NCI-H2196 (cell line): Measurements from ENCODE around the gene PCIF1.
"Not testable (repeated sequence)": the region's sequence is repeated elsewhere in the genome, so short reads cannot be mapped to it uniquely, and the experiment has no call there.

Experiments
- DNase-seq: peaks from one replicate; lab custom pipeline; 2025; ENCODE audit not compliant: unreplicated experiment; lab: John Stamatoyannopoulos, UW

The PCIF1 gene

DNA sequence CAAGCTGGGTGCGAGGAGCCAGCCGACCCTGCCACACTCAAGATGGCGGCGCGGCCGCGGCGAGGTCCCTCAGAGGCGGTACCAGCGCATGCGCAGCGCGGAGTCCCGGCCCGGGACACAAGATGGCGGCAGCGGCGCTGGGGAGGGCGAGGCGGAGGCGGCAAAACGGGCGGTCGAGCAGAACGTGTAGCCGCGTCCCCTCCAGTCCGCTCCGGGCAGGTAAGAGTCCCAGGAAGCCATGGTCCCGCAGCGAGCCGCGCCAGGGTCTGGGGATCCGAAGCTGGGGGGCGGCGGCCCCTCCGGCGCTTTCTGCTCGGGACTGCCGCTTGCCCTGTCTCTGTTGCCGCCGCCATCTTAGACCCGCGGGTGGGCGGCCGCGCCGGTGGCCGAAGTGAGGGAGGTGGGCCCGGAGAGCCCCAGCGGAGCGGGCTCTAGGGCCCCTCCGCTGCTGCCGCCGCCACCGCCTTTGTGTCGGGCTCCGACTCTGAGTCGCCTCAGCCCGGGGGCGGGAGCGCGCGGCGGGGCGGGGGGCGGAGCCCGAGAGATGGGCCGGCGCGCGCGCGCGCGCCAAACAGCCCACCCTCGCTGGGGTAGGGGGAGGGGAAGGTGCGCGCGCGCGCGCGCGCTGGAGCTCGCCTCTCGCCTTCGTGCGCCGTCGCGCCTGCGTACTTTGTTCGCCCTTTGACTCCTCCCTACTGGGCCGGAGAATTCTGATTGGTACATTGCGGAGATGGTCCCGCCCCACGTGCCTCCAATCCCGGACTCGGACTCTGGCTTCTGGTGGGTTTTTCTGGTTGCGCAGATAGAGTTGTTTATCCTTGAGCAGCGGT, at the start of gene PCIF1:
Gene PCIF1 (plus strand): TSS at position 98 of the 830 bp plus-strand sequence. CDS start 4,317 bp downstream, outside the sequence.
- DNase-seq = peak; percentile 99

DNA sequence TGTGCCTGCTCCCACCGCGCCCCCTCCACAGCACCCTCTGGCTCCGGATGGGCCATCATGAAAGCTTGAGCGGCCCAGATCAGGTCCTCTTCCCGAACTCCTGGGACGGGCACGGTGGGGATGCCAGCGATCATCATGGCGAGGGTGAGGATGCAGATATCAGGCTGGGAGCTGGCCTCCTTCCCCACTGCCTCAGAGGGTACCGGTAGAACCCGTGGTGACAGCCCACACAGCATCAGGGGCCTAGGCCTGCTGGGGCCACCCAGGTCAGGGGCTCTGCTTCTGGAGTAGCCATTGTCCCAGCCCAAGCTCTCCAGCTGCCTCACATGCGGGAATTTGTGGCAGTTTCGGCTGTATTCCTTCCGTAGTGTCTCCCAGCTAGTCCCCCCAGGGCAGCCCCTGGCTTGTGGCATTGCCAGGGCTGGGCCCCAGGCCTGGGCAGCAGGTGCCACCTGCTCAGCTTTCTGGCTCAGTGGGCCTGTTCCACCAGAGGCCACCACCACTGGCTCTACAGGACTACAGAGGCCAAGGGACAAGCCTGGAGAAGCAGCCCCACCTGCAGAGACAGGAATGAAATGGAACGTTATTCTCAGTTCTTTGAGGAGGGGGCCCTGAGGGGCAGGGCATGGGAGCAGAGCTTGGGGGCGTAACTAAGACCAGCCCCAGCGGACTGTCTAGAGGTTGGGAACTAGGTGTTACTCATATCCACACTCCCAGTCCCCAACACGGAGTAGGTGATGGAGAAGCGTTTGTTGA, 47.7 kb upstream of the PCIF1 start:
- DNase-seq = no peak

DNA sequence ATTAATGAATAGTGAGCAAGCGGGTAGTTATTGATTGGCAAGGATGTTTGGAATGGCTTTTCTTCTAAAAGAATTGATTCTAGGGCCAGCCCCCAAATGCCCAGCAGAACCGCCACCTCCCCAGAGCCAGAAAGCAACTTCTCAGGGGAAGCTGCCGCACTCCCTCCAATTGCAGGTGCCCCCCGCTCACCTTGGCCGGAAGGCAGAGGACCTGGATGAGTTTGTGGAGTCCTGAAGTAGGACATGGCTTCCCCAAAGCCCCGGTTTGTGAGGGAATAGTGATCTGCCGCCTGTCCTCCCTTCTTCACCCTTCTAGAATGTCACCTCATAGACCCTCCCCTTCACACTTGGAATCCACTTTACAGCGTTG, 47.2 kb upstream of the PCIF1 start, which contains the start of gene SPATA25:
Gene SPATA25 (minus strand): TSS at position 277 of the 370 bp plus-strand sequence. CDS start 32 bp downstream, at position 245.
- DNase-seq = no peak

DNA sequence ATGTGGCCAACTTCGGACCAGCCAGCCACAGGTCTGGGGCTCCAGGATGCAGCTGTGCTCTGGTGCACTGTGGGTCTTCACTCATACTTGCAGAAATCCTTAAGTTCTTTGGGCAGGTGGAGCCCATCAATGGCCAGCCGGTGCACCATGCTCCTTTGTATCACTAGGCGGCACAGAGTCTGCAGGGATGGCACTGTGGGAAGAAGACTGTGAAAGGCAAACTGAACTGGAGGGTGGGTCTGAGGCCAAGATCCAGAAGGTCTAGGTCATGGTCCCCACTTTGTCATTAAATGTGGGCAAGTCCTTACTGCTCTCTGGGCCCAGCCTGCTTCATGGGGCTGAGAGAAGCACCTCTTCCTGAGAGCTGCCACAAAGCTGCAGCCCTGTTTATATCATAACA, 45.8 kb upstream of the PCIF1 start:
- DNase-seq = no peak

DNA sequence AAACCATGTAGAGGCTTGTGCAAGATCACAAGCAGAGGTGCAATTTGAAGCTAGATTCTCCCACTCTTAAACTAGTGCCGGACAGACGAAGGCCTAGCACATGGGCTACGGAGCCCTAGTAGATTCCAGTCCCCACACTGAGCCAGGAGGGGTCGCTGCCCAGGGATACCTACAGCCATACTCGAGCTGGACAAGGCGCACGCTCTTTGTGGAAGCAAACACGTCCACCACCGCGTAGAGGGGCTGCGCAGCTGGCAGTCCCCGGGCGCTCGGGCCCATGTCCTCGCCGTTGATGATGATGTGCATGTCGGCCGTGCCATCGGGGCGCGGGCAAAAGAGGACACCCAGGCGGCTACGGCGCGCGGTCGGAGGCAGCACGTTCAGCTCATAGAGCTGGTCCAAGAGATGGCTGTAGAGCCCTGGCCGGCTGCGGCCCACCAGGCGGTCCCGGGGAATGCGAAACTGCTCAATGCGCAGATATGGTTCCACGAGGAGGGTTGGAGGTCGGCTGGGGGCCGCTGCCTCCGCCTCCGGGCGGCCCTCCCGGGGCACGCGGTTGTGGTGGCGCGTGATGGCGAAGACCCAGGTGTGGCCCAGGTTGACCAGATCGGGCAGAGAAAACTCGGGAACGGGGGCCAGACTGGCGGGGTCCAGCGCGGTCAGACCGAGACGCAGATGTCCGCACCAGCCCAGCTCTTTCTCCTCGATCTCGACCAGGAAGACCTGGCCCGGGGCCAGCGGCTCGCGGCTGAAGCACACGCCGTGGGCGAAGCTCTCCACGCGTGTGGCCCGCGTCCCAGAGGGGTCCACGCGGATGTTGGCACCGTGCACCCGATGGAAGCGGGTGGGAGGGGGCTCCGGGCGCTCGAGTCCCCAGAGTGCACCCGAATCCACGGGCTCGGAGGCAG, 44.2 kb upstream of the PCIF1 start:
- peak; percentile 30 for DNase-seq

DNA sequence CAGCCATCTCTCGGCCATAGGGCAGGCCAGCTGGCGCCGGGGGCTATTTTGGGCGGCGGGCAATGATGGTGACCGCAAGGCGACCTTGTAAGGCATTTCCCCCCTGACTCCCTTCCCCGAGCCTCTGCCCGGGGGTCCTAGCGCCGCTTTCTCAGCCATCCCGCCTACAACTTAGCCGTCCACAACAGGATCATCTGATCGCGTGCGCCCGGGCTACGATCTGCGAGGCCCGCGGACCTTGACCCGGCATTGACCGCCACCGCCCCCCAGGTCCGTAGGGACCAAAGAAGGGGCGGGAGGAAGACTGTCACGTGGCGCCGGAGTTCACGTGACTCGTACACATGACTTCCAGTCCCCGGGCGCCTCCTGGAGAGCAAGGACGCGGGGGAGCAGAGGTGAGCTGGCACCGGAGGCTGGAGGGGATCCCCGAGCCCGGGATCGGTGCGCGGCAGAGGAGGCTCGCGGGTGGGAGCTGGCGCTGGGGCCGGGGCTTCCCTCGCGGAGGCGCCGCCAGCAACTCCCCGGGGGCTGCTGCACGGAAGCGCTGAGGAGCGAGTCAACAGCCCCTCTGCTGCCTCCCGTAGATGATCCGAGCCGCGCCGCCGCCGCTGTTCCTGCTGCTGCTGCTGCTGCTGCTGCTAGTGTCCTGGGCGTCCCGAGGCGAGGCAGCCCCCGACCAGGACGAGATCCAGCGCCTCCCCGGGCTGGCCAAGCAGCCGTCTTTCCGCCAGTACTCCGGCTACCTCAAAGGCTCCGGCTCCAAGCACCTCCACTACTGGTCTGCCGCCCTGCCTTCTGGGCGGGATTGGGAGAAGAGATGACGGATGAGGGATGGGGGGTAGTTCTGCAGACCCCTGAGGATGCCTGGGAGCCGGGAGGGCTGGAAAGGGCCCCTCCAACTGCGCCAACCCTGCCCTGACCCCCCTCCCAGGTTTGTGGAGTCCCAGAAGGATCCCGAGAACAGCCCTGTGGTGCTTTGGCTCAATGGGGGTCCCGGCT, 43.2 kb upstream of the PCIF1 start, which contains the start of the genes CTSA and NEURL2:
Gene CTSA (plus strand): TSS at position 351 of the 999 bp plus-strand sequence. CDS start 234 bp downstream, at position 585.
Gene NEURL2 (minus strand): TSS at position 224 of the 999 bp plus-strand sequence. CDS start 217 bp downstream, at position 7.
- DNase-seq = peak; percentile 85

DNA sequence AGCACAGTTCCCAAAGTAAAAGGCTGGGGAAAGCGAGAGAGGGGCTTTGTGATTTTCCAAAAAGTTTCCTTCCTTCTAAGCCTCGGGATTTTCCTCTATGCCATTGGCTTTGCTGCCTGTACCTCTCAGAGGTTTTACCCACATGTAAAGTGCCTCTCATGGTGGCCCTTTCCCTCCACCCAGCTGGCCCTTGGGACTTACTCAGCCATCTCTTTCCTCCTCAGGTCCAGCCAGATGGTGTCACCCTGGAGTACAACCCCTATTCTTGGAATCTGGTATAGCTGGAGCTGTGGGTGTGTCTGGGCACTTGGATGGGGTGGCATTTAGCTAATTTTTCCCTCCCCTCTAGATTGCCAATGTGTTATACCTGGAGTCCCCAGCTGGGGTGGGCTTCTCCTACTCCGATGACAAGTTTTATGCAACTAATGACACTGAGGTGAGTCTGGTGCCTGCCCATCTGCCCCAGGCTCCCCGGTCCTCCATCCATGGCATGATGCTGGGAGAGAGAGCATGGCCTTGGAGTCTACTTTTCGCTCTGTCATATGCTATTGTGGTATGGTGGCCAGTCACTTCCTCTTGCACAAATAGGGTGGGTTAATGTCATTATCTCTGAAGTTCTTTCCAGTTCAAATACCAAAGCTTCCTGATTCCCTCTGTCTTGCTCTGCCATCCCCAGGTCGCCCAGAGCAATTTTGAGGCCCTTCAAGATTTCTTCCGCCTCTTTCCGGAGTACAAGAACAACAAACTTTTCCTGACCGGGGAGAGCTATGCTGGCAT, 42.2 kb upstream of the PCIF1 start:
- peak; percentile 21 for DNase-seq

DNA sequence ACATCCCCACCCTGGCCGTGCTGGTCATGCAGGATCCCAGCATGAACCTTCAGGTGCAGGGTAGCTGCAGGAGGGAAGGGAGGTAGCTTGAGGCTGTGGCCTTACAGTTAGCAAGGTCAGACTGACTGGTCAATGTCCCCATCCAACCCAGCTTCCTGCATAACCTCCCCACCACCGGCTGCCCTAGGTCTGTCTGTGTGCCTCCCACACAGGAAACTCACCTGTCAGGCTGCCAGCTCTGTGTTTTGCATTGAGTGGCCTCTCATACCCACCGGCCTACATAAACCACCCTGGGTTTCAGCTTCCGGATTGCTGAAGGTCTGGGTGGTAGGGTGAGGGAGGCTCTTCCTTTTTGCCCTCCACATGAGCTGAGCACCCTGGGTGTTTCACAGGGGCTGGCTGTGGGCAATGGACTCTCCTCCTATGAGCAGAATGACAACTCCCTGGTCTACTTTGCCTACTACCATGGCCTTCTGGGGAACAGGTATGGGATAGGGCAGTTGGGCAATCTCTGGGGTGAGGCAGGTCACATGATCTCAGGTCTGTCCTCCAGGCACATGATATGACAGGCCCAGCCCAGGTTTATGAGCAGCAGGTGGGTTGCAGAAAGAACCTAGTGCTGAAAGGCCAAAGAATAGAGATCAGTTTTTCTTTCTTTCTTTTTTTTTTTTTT, 41.5 kb upstream of the PCIF1 start:
- no peak for DNase-seq

DNA sequence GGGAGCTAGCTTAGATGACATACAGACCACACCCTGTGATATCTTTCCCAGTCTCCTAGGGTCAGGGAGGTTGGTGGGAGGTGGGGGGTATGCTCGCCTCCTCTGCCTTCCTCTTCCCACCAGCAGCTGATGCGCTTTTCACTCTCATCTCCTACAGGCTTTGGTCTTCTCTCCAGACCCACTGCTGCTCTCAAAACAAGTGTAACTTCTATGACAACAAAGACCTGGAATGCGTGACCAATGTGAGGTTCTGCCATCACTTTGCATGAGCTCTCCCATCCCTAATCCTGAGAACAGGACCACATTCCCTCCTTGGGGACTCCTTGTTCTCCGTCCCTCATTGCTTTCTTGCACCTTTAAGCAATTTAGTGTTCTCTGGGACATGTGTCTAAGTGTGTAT, 40.7 kb upstream of the PCIF1 start:
- DNase-seq = no peak

DNA sequence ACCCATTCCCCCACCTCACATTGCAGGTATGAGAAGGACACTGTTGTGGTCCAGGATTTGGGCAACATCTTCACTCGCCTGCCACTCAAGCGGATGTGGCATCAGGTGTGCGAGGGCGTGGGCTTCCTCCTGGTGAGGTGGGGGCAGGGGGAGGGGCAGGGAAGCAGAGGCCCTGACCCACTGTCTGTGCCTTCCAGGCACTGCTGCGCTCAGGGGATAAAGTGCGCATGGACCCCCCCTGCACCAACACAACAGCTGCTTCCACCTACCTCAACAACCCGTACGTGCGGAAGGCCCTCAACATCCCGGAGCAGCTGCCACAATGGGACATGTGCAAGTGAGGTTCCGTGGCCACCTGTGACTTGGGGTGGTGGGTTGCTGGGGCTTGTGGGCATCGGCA, 39.7 kb upstream of the PCIF1 start:
- DNase-seq = no peak

DNA sequence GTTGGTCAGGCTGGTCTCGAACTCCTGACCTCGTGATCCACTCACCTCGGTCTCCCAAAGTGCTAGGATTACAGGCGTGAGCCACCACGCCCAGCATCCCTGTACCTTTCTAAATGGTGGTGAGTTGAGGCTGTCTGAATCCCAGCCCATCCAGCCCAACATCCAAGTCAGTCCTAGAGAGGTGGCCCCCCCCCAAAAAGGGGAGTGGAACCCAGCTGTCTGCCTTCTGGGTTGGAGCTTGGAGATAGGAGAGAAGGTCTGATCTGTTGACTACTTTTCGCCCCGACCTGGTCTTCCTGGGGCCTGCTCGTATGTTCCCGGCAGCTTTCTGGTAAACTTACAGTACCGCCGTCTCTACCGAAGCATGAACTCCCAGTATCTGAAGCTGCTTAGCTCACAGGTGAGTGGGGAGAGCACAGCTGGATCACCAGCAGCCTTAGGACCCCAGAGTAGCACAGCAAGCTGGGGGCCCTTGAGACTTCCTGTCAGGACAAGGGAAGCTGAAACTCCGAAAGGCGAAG, 37.8 kb upstream of the PCIF1 start:
- DNase-seq = no peak

DNA sequence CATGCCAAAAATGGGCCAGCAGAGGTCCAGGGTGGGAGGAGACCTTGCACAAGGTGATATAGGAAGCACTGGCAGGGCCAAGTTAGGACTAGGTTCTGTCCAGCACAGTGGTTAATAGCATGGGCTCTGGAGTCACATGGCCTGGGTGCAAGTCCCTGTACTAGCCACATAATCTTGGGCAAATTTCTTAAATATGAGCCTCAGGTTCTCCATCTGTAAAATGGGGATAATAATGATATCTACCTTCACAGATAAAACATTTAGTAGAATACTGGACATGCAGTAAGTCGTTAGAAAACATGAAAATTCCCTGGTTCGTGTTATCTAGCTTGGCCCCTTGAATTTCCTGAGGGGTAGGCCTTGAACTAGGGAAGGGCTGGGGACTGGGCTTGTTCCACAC, 37.2 kb upstream of the PCIF1 start:
- no peak for DNase-seq

DNA sequence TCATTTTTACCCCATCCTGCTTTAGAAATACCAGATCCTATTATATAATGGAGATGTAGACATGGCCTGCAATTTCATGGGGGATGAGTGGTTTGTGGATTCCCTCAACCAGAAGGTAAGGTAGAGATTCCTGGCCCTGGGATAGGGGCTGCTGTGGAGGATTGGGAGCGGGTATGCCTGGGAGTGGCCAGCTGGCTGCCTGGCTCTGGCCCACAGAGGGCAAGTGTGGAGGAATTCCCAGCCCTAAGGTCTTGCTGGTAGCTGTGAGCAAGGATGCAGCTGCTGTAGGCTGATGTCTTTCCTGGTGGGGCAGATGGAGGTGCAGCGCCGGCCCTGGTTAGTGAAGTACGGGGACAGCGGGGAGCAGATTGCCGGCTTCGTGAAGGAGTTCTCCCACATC, 36.8 kb upstream of the PCIF1 start:
- DNase-seq = no peak

DNA sequence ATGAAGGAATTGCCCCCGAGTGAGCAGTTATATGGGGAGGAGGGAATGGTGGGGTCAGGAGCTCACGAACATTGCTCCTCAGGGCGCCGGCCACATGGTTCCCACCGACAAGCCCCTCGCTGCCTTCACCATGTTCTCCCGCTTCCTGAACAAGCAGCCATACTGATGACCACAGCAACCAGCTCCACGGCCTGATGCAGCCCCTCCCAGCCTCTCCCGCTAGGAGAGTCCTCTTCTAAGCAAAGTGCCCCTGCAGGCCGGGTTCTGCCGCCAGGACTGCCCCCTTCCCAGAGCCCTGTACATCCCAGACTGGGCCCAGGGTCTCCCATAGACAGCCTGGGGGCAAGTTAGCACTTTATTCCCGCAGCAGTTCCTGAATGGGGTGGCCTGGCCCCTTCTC, 36.2 kb upstream of the PCIF1 start:
- no peak for DNase-seq

DNA sequence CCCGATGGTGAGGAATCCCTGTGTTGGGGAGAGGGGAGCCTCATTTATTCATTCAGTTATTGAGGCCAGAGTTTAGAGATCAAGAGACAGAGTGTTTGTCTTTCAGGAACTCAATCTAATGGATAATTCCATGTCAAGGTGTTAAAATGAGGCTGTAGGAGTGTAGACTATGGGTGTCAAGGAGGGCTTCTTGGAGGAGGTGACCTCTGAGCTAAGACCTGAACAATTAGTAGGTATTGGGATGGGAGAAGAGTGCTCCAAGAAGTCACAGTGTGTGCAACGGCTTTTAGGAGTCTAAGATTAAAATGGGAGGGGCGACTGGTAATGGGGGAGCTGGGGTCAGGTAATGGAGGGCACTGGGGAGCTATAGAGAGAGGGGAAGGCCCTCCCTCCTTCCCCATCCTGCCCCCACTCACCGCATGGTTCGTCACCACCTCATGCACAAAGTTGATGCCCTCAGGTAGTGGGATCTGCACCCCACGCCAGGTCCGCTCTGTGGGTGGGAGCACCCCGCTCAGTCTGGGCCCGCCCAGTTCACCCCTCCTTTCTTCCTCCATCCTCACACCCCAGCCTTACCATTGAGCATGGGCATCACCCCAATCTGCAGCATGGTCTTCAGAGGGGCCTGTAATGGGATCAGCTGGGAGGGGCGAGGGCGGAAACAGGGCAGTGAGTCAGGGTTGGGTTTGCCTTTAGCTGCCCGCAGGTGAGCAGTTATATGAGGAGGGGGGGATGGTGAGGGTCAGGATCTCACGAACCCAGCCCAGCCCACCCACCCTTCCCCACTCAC, 35.2 kb upstream of the PCIF1 start:
- DNase-seq = no peak

DNA sequence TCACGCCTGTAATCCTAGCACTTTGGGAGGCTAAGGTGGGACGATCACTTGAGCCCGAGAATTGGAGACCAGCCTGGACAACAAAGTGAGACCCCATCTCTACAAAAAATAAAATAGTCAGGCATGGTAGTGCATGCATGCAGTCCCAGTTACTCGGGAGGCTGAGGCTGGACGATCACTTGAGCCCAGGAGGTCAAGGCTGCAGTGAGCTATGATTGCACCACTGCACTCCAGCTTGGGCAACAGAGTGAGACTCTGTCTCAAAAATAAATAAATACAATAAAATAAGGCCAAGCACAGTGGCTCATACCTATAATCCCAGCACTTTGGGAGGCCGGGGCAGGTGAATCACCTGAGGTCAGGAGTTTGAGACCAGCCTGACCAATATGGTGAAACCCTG, 33.2 kb upstream of the PCIF1 start:
- DNase-seq = not testable (repeated sequence)

DNA sequence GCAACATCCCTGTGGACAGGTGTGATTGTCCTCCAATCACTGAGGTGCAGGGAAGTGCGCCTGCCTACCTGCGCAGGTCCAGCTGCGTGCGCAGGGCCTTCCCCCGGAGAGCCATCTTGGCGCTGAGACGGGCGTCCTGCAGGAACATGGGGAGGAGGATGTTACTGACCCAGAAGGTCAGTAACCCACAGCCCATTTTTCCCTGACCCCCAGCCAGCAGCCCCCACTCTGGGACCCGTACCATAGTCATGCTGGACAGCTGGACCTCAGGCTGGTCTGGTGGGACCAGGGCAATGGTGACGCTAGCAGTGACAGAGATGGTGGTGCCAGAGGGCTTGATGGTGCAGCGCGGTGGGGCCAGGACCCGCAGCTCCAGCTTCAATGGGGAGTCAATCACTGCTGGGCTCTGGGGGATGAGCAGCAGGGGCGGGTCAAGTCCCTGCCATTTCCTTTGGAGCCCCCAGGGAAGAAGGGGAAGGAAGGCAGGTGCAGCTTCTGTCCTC, 32.2 kb upstream of the PCIF1 start:
- DNase-seq = no peak
